Hematopoietic multipotent progenitor cell (in vitro differentiated cells): Measurements from ENCODE around the gene CEP170. TPM values are rescaled to one million over a fixed set of nuclear protein-coding genes. Genes with fewer than 3 reads are reported as not detected.
"Not testable (repeated sequence)": the region's sequence is repeated elsewhere in the genome, so short reads cannot be mapped to it uniquely, and the experiment has no call there.

ENCODE experiments used
- DNase-seq, 3 donors: peaks; one replicate each; pipeline ENCODE4 v3.0.0-alpha.2; 2011 to 2015; ENCODE audit warnings: low read depth in 2 of 3, low spot score in 2 of 3
- small RNA-seq: library from RNA; depleted of rRNA; stranded (forward); fragments of <200 nt; gene quantifications from one replicate; pipeline ENCODE3, GENCODE V24; 2012
- total RNA-seq: library from RNA; depleted of rRNA; stranded (reverse); fragments of >200 nt; gene quantifications from one replicate; pipeline ENCODE4 v1.2.3, GENCODE V29; 2012

Gene CEP170
- total RNA-seq, 1 donor = 72.7 TPM

GRCh38 chr1:243087368-243087767 is 167.7 kb downstream of the CEP170 start:
- DNase-seq = not testable (repeated sequence)

Small RNA genes within 50 kb of the gene (small RNA-seq; reads per million reads assigned to genes)
- gene RNU6-747P = not detected

Other genes with a start within 250 kb of the CEP170 start
- gene SDCCAG8, start 760 bp upstream of the CEP170 start, total RNA-seq = 26.1 TPM